ENCODE measurements around the gene KRT84.
"Not testable (repeated sequence)": the region's sequence is repeated elsewhere in the genome, so short reads cannot be mapped to it uniquely, and the experiment has no call there.

KRT84 gene

GRCh38 chr12:52359621-52360061 is 25.8 kb downstream of the KRT84 start:
- no peak for DNase-seq

- DNase-seq, result no peak
Measured at GRCh38 chr12:52358575-52359350, 26.7 kb downstream of the KRT84 start.

- DNase-seq, result no peak
Measured at GRCh38 chr12:52356762-52357580, 28.5 kb downstream of the KRT84 start.

GRCh38 chr12:52356031-52356761 is 29.3 kb downstream of the KRT84 start:
- no peak for DNase-seq

- DNase-seq, result no peak
Measured at GRCh38 chr12:52355176-52355575, 30.3 kb downstream of the KRT84 start.

- DNase-seq, result no peak
Measured at GRCh38 chr12:52354200-52354599, 31.3 kb downstream of the KRT84 start.

GRCh38 chr12:52353766-52354165 is 31.7 kb downstream of the KRT84 start:
- DNase-seq, result no peak

- no peak for DNase-seq
Measured at GRCh38 chr12:52352951-52353350, 32.5 kb downstream of the KRT84 start.

GRCh38 chr12:52351196-52352059 is 34.0 kb downstream of the KRT84 start:
- peak; percentile 38 for DNase-seq

- DNase-seq, result no peak
Measured at GRCh38 chr12:52350786-52351185, 34.7 kb downstream of the KRT84 start.

- no peak for DNase-seq
Measured at GRCh38 chr12:52350021-52350620, 35.3 kb downstream of the KRT84 start.

GRCh38 chr12:52349196-52349595 is 36.3 kb downstream of the KRT84 start:
- no peak for DNase-seq

- no peak for DNase-seq
Measured at GRCh38 chr12:52347551-52348510, 37.6 kb downstream of the KRT84 start.

- DNase-seq, result no peak
Measured at GRCh38 chr12:52347016-52347415, 38.4 kb downstream of the KRT84 start.

- no peak for DNase-seq
Measured at GRCh38 chr12:52346593-52346992, 38.9 kb downstream of the KRT84 start.

GRCh38 chr12:52345041-52345440 is 40.4 kb downstream of the KRT84 start:
- DNase-seq, result not testable (repeated sequence)

GRCh38 chr12:52344111-52344510 is 41.3 kb downstream of the KRT84 start:
- DNase-seq, result no peak

- DNase-seq, result no peak
Measured at GRCh38 chr12:52343550-52343949, 41.9 kb downstream of the KRT84 start.

- no peak for DNase-seq
Measured at GRCh38 chr12:52342781-52343490, 42.5 kb downstream of the KRT84 start.

GRCh38 chr12:52341066-52341580 is 44.3 kb downstream of the KRT84 start:
- DNase-seq, result no peak
